ENCODE data around the gene PEF1. TPM values are rescaled to one million over a fixed set of nuclear protein-coding genes. Genes with fewer than 3 reads are reported as not detected.

PEF1 gene
- total and polyA plus RNA-seq, 2 donors (not counting 3 experiments of a cell fraction or from before 2014, with no cell fraction given) = 73.3 to 161 TPM

GRCh38 chr1:31669433-31669785 is 24.7 kb upstream of the PEF1 start:
- H3K9me3 ChIP-seq (replicated peaks; ENCODE audit: control insufficient read depth, insufficient read depth, low read length) = no peaks in the 10 kb centered on the region
- H3K9me1 ChIP-seq (replicated peaks; ENCODE audit: control insufficient read depth, extremely low read depth, insufficient read depth, low read length) = no peaks in the 10 kb centered on the region
- H3K79me2 ChIP-seq (ENCODE audit: control insufficient read depth, insufficient read depth, low read length) = no peaks in the 10 kb centered on the region
- no peak overlapping the region for H3K9ac ChIP-seq (replicated peaks; ENCODE audit: extremely low read depth, insufficient read depth, low read length)
- H3K27ac ChIP-seq (ENCODE audit: insufficient read depth, low read depth, low read length) = no peak overlapping the region
- DNase-seq (ENCODE audit: low read depth, low spot score) = no peak
- TF ChIP-seq JUN (IDR thresholded peaks at IDR 0.05; ENCODE audit: borderline replicate concordance, insufficient read depth, insufficient read length, low read depth) (no peak), EZH2 (IDR thresholded peaks at IDR 0.05; ENCODE audit: borderline replicate concordance, low read depth, low read length, severe bottlenecking) (no peak), POLR2A (IDR thresholded peaks at IDR 0.05; ENCODE audit: low read depth, low read length) (no peak), CTCF (IDR thresholded peaks at IDR 0.05; ENCODE audit: extremely low read depth in 1 of 2, insufficient read depth in 1 of 2, low read depth in 1 of 2, low read length in 2 of 2) (no peak), MAX (IDR thresholded peaks at IDR 0.05; ENCODE audit: insufficient read depth, insufficient read length) (no peak), MYC (IDR thresholded peaks at IDR 0.05; ENCODE audit: low read depth, low read length) (no peak), POLR2AphosphoS5 (IDR thresholded peaks at IDR 0.05; ENCODE audit: insufficient read depth, low read depth, low read length) (no peak), FOS (IDR thresholded peaks at IDR 0.05; ENCODE audit: borderline replicate concordance, insufficient read depth, low read length) (no peak), GATA2 (IDR thresholded peaks at IDR 0.05; ENCODE audit: insufficient read depth, insufficient read length, low read depth, low read length) (no peak)
- H3K4me2 ChIP-seq (ENCODE audit: insufficient read depth, low read length) = no peak overlapping the region
- no TSS peak for BruUV-seq (replicated peaks)
- ChIA-PET POLR2A (no interaction called here), CTCF (interaction anchor here (1.1 to 10.6 kb wide), 11 partner anchors 11 to 119 kb away, joined by 3 to 180 read pairs (median 6); no protein-coding TSS in a partner anchor)
- dilution Hi-C loops (cut with MboI; ENCODE audit: extremely low pct_ligation_motif_present, low sequenced_read_pairs) (no loop called here), intact Hi-C loops (cut with micrococcal nuclease) (no loop called here)
- no peak for FAIRE-seq
- H3K4me1 ChIP-seq (ENCODE audit: control insufficient read depth, extremely low read depth, insufficient read depth, low read length) = peaks cover 13% of the 10 kb centered on the region
- H3K4me3 ChIP-seq (replicated peaks in 1 of 3; ENCODE audit: insufficient read depth in 1 of 3, low read depth in 1 of 3, low read length in 3 of 3) = no peak overlapping the region
- H2AFZ ChIP-seq (ENCODE audit: low read depth, low read length) = peak overlapping the region; percentile 86
- no peaks in the 10 kb centered on the region for H3K36me3 ChIP-seq (ENCODE audit: control insufficient read depth in 2 of 2, extremely low read depth in 1 of 2, insufficient read depth in 2 of 2, low read length in 2 of 2)
- H3K27me3 ChIP-seq (ENCODE audit: control insufficient read depth in 2 of 2, insufficient read depth in 2 of 2, low read length in 2 of 2) = no peaks in the 10 kb centered on the region
- no peaks in the 10 kb centered on the region for H4K20me1 ChIP-seq (replicated peaks; ENCODE audit: control insufficient read depth, extremely low read depth, insufficient read depth, low read length)
